GM12878 (cell line): ENCODE measurements around the gene EED. TPM values are rescaled to one million over a fixed set of nuclear protein-coding genes. Genes with fewer than 3 reads are reported as not detected.
A peak's percentile ranks its signal among the peaks of the same experiment; 100 is the strongest.

Experiments used
- ATAC-seq: fragments of 200-7000 bp; cut with Tn5 transposase; 3 replicates; pipeline ENCODE4 v1.9.1; 2020; ENCODE audit warnings: mild to moderate bottlenecking, moderate library complexity
- BruUV-seq: library from RNA; stranded (reverse); fragments of 400-500 nt; replicated peaks from 2 replicates; lab custom pipeline; 2021; lab: Mats Ljungman, UMichigan
- CTCF ChIA-PET: fragments of 300-600 bp; sonication (Branson Sonifier 250); formaldehyde crosslinking; extraction: SDS; loops from one replicate; lab custom pipeline; 2021; ENCODE audit warnings: inconsistent platforms; lab: Yijun Ruan, JAX
- POLR2A ChIA-PET: fragments of 350-600 bp; formaldehyde crosslinking; extraction: SDS; loops from one replicate; lab custom pipeline; 2021; ENCODE audit warnings: inconsistent platforms; lab: Charles Lee
- RAD21 ChIA-PET: fragments of 300-600 bp; sonication (Branson Sonifier 250); formaldehyde crosslinking; loops from one replicate; lab custom pipeline; 2023; ENCODE audit warnings: antibody characterized with exemption; ENCODE audit not compliant: unreplicated experiment; lab: Charles Lee
- SMC1A ChIA-PET: fragments of 300-600 bp; sonication (Branson Sonifier 250); formaldehyde crosslinking; loops from one replicate; lab custom pipeline; 2023; ENCODE audit not compliant: unreplicated experiment, uncharacterized antibody; lab: Charles Lee
- DNase-seq: peaks from one replicate; pipeline ENCODE4 v3.0.0-alpha.2; 2011; ENCODE audit warnings: low read depth, low spot score
- FAIRE-seq: peaks from 3 replicates; lab custom pipeline; 2011; peaks lifted over from hg19 to GRCh38; lab: Jason Lieb, UNC
- H2AFZ ChIP-seq: 2 replicates; pipeline ENCODE4 v1.6.0; 2011; ENCODE audit warnings: low read depth, low read length, control low read depth; ENCODE audit not compliant: control insufficient read depth
- H3K27ac ChIP-seq: 2 replicates; pipeline ENCODE4 v1.5.1; 2011; ENCODE audit warnings: control low read depth; ENCODE audit not compliant: control insufficient read depth, insufficient read depth
- H3K27me3 ChIP-seq, 2 experiments: replicated peaks in 1 of 2; 2 replicates each; pipeline versions ENCODE4 v1.6.0 to v1.6.1; 2011; ENCODE audit warnings: low read length in 1 of 2; ENCODE audit not compliant: control insufficient read depth in 2 of 2, insufficient read depth in 2 of 2
- H3K36me3 ChIP-seq, 2 experiments: 2 replicates each; pipeline ENCODE4 v1.5.1; 2011; ENCODE audit warnings: low read length in 1 of 2; ENCODE audit not compliant: control insufficient read depth in 2 of 2, insufficient read depth in 2 of 2
- H3K4me1 ChIP-seq: 2 replicates; pipeline ENCODE4 v1.6.1; 2011; ENCODE audit warnings: mild to moderate bottlenecking, low read length, moderate library complexity, mixed read lengths; ENCODE audit not compliant: control insufficient read depth, insufficient read depth
- H3K4me2 ChIP-seq: 2 replicates; pipeline ENCODE4 v1.6.0; 2011; ENCODE audit warnings: control low read depth; ENCODE audit not compliant: control insufficient read depth, insufficient read depth
- H3K4me3 ChIP-seq: fragments of 200-600 bp; sonication (generic); 2 replicates; pipeline ENCODE4 v1.5.1; 2016
- H3K79me2 ChIP-seq: 2 replicates; pipeline ENCODE4 v1.6.0; 2011; ENCODE audit warnings: low read length; ENCODE audit not compliant: control insufficient read depth, insufficient read depth
- H3K9ac ChIP-seq: 2 replicates; pipeline ENCODE4 v1.8.0; 2011; ENCODE audit warnings: low read length, control low read depth, mixed read lengths; ENCODE audit not compliant: control insufficient read depth, insufficient read depth
- H3K9me3 ChIP-seq: replicated peaks from 3 replicates; pipeline ENCODE4 v1.5.1; 2011; ENCODE audit warnings: mild to moderate bottlenecking, low read length; ENCODE audit not compliant: control insufficient read depth, insufficient read depth
- H4K20me1 ChIP-seq: 2 replicates; pipeline ENCODE4 v1.6.0; 2011; ENCODE audit not compliant: control insufficient read depth, insufficient read depth
- CBX5 ChIP-seq: sonication (generic); IDR thresholded peaks from 2 replicates; pipeline ENCODE4 v1.6.1; 2016; ENCODE audit warnings: low read depth, moderate library complexity, mild to moderate bottlenecking, inconsistent platforms
- IKZF1 ChIP-seq: fragments of 450-650 bp; conservative IDR thresholded peaks from 2 replicates; pipeline ENCODE4 v1.6.1; 2017; ENCODE audit warnings: antibody characterized with exemption, mild to moderate bottlenecking
- KDM1A ChIP-seq: fragments of 200-600 bp; sonication (generic); IDR thresholded peaks from 2 replicates; pipeline ENCODE4 v1.6.1; 2016; ENCODE audit warnings: borderline replicate concordance
- RELA ChIP-seq: fragments of 450-650 bp; IDR thresholded peaks from 2 replicates; pipeline ENCODE4 v1.8.0; 2014; ENCODE audit warnings: borderline replicate concordance; ENCODE audit not compliant: partially characterized antibody
- SIN3A ChIP-seq: IDR thresholded peaks from 2 replicates; pipeline ENCODE4 v1.6.1; 2012; ENCODE audit warnings: low read depth, low read length, improper control_type of control experiment
- SMC3 ChIP-seq: IDR thresholded peaks from 2 replicates; pipeline ENCODE4 v1.6.1; 2011; ENCODE audit warnings: low read length, improper control_type of control experiment, borderline replicate concordance
- WGBS: methylation state at CpG from one replicate; pipeline ENCODE4 v1.1.6; 2016; ENCODE audit warnings: low lambda C conversion rate; ENCODE audit not compliant: insufficient replicate concordance, insufficient coverage; ENCODE audit errors: missing lambda C conversion rate; 5-methylcytosine and 5-hydroxymethylcytosine counted together
- in situ Hi-C: fragments of 300-500 bp; cut with MboI; formaldehyde crosslinking; loops from 9 replicates; pipeline ENCODE4 v1.14.3; 2018; ENCODE audit warnings: mixed read lengths
- intact Hi-C: fragments of 100-400 bp; cut with micrococcal nuclease; formaldehyde crosslinking; loops from one replicate; pipeline ENCODE4 v1.14.2; 2022; ENCODE audit not compliant: unreplicated experiment
- polyA plus RNA-seq, 11 experiments: library from polyadenylated mRNA; depleted of rRNA in 4 of 11; unstranded in 6 of 11; stranded (reverse) in 5 of 11; fragments of >200 nt; fragmentation: Nextera tagmentation in 4 of 11; fragmentation: Illumina TruSeq in 1 of 11; extraction: Ambion mirVana in 4 of 11; extraction: Trizol in 1 of 11; gene quantifications; 1 replicate in 1 of 11; 2 replicates in 10 of 11; pipeline versions ENCODE4 v1.2.1 to v1.2.3, GENCODE V29; 2011 to 2016; ENCODE audit warnings: inconsistent platforms in 2 of 11, missing spikeins in 2 of 11, low read depth in 1 of 11
- total RNA-seq, 4 experiments: library from RNA; depleted of rRNA in 3 of 4; stranded (reverse); fragments of >200 nt in 3 of 4; fragmentation: Illumina TruSeq in 1 of 4; extraction: Trizol in 1 of 4; gene quantifications; 2 replicates each; pipeline versions ENCODE4 v1.2.1 to v1.2.3, GENCODE V29; 2013 to 2021
- TF ChIP-seq, protein P1 (sequence below): fragments of 450-650 bp; IDR thresholded peaks from 2 replicates; pipeline ENCODE4 v1.6.1; 2018; ENCODE audit warnings: mild to moderate bottlenecking, low read depth, moderate library complexity; ENCODE audit not compliant: partially characterized antibody

Gene EED
- total and polyA plus RNA-seq, 10 of the 15 experiments (the other 5 are each of a cell fraction or from before 2014, with no cell fraction given) = 41.5 to 140 (median 72.2) TPM

DNA sequence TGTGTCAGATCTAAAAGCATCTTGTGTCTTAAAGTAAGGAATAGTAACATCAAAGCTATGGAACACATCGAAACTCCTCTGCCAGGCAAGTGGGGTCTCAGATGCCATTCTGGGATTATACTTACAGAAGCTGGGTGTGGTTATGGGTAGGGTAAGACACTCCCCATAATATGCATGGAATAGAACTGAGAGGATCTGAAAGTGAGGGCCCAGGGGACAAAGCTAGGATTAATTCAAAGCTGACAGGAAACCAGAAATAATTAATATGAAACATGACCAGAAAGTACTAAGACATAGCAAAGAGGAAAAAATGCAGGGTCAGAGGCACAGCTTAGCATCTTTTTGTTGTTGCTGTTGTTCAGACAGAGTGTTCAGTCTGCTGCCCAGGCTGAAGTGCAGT, 40.2 kb upstream of the EED start:
- FAIRE-seq (no peak), ATAC-seq (no peak), DNase-seq (no peak)
- Histone ChIP-seq H3K4me2 (no peak overlapping the region), H3K36me3 (no peaks in the 10 kb centered on the region), H3K9ac (no peak overlapping the region), H3K79me2 (no peaks in the 10 kb centered on the region), H2AFZ (no peak overlapping the region), H3K27ac (no peak overlapping the region), H4K20me1 (no peaks in the 10 kb centered on the region), H3K9me3 (no peaks in the 10 kb centered on the region), H3K27me3 (no peaks in the 10 kb centered on the region), H3K4me3 (no peak overlapping the region), H3K4me1 (peaks cover 15% of the 10 kb centered on the region)
- ChIA-PET POLR2A (interaction anchor here (0.7 to 1.2 kb wide), 6 partner anchors 8 to 854 kb away, joined by 3 to 8 read pairs (median 4); no protein-coding TSS in a partner anchor), RAD21 (interaction anchor here (0.5 to 8.2 kb wide), 8 partner anchors 9 to 187 kb away, joined by 3 to 64 read pairs (median 4); partner anchors contain the start of gene PICALM), SMC1A (interaction anchor here (0.6 to 2.0 kb wide), 20 partner anchors 8 to 1767 kb away, joined by 3 to 15 read pairs (median 4); partner anchors contain the start of gene EED), CTCF (interaction anchor here (0.9 to 2.4 kb wide), 16 partner anchors 8 to 349 kb away, joined by 3 to 24 read pairs (median 4); partner anchors contain the start of genes CCDC83 and PICALM)
- TF ChIP-seq, protein P1, sequence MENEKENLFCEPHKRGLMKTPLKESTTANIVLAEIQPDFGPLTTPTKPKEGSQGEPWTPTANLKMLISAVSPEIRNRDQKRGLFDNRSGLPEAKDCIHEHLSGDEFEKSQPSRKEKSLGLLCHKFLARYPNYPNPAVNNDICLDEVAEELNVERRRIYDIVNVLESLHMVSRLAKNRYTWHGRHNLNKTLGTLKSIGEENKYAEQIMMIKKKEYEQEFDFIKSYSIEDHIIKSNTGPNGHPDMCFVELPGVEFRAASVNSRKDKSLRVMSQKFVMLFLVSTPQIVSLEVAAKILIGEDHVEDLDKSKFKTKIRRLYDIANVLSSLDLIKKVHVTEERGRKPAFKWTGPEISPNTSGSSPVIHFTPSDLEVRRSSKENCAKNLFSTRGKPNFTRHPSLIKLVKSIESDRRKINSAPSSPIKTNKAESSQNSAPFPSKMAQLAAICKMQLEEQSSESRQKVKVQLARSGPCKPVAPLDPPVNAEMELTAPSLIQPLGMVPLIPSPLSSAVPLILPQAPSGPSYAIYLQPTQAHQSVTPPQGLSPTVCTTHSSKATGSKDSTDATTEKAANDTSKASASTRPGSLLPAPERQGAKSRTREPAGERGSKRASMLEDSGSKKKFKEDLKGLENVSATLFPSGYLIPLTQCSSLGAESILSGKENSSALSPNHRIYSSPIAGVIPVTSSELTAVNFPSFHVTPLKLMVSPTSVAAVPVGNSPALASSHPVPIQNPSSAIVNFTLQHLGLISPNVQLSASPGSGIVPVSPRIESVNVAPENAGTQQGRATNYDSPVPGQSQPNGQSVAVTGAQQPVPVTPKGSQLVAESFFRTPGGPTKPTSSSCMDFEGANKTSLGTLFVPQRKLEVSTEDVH = no peak
- TF ChIP-seq SIN3A = no peak
- TF ChIP-seq KDM1A = no peak
- TF ChIP-seq SMC3 = no peak
- TF ChIP-seq CBX5 = no peak
- TF ChIP-seq RELA = no peak
- TF ChIP-seq IKZF1 = 0 out of 2 replicates have a peak, but pooled peaks have one; percentile 17
- intact Hi-C loops = no loop called here
- WGBS = 89% methylated on average over 1 of the region's 1 CpG
- no TSS peak for BruUV-seq
- in situ Hi-C loops = no loop called here
